Neural cell (in vitro differentiated cells): ENCODE results near the gene C17orf50. TPM values are rescaled to one million over a fixed set of nuclear protein-coding genes. Genes with fewer than 3 reads are reported as not detected.

Experiments
- H2AFZ ChIP-seq: fragments of 200-600, 300-800 bp; sonication (generic), shearing (Covaris generic); 2 replicates; pipeline ENCODE4 v1.6.0; 2014; ENCODE audit warnings: low read depth, mild to moderate bottlenecking, antibody characterized with exemption, low read length, moderate library complexity
- H3F3A ChIP-seq: fragments of 200-600 bp; shearing (Covaris generic); 2 replicates; pipeline ENCODE4 v1.6.1; 2016; ENCODE audit warnings: mild to moderate bottlenecking, moderate library complexity, mixed read lengths, antibody characterized with exemption, low read length; ENCODE audit not compliant: insufficient read depth, poor library complexity, severe bottlenecking
- H3K27ac ChIP-seq: fragments of 200-600, 300-800 bp; sonication (generic), shearing (Covaris generic); 2 replicates; pipeline ENCODE4 v1.5.1; 2014; ENCODE audit warnings: mild to moderate bottlenecking, low read length, moderate library complexity
- H3K27me3 ChIP-seq: fragments of 300-800, 200-600 bp; sonication (generic), shearing (Covaris generic); 2 replicates; pipeline ENCODE4 v1.6.0; 2014; ENCODE audit warnings: mild to moderate bottlenecking, low read depth, low read length, moderate library complexity; ENCODE audit not compliant: insufficient read depth
- H3K36me3 ChIP-seq: fragments of 300-800, 200-600 bp; sonication (generic), shearing (Covaris generic); 2 replicates; pipeline ENCODE4 v1.5.1; 2014; ENCODE audit warnings: mild to moderate bottlenecking, antibody characterized with exemption, low read length, moderate library complexity; ENCODE audit not compliant: insufficient read depth
- H3K4me2 ChIP-seq: fragments of 300-800, 200-600 bp; sonication (generic), shearing (Covaris generic); 2 replicates; pipeline ENCODE4 v1.6.0; 2014; ENCODE audit warnings: mild to moderate bottlenecking, low read length
- H3K4me3 ChIP-seq: fragments of 300-800, 200-600 bp; sonication (generic), shearing (Covaris generic); 2 replicates; pipeline ENCODE4 v1.5.1; 2014; ENCODE audit warnings: mild to moderate bottlenecking, low read length, moderate library complexity
- H3K79me2 ChIP-seq: fragments of 200-600 bp; shearing (Covaris generic); replicated peaks from 2 replicates; pipeline ENCODE4 v1.6.0; 2014; ENCODE audit warnings: mild to moderate bottlenecking, low read length, moderate library complexity; ENCODE audit not compliant: insufficient read depth
- H3K9ac ChIP-seq: fragments of 300-800, 200-600 bp; sonication (generic), shearing (Covaris generic); 2 replicates; pipeline ENCODE4 v1.6.1; 2016; ENCODE audit warnings: mild to moderate bottlenecking, low read length, mixed read lengths
- H3K9me2 ChIP-seq: fragments of 200-600 bp; shearing (Covaris generic); 2 replicates; pipeline ENCODE4 v1.6.1; 2016; ENCODE audit warnings: mild to moderate bottlenecking, low read length, mixed read lengths; ENCODE audit not compliant: insufficient read depth
- H3K9me3 ChIP-seq: fragments of 200-600, 300-800 bp; sonication (generic), shearing (Covaris generic); 2 replicates; pipeline ENCODE4 v1.6.1; 2016; ENCODE audit warnings: mild to moderate bottlenecking, mixed run types, low read length, moderate library complexity, mixed read lengths
- H4K20me1 ChIP-seq: fragments of 200-600 bp; shearing (Covaris generic); 2 replicates; pipeline ENCODE4 v1.6.1; 2016; ENCODE audit warnings: mild to moderate bottlenecking, mixed run types; ENCODE audit not compliant: insufficient read depth
- CTCF ChIP-seq: fragments of 450-650 bp; IDR thresholded peaks from 2 replicates; pipeline ENCODE4 v1.5.1; 2014; ENCODE audit warnings: antibody characterized with exemption, mild to moderate bottlenecking, moderate library complexity; ENCODE audit not compliant: poor library complexity, severe bottlenecking
- EP300 ChIP-seq: fragments of 450-650 bp; conservative IDR thresholded peaks from 2 replicates; pipeline ENCODE4 v1.6.1; 2014; ENCODE audit warnings: antibody characterized with exemption, mild to moderate bottlenecking, moderate library complexity; ENCODE audit not compliant: poor library complexity, severe bottlenecking
- EZH2 ChIP-seq: fragments of 200-600, 300-800 bp; shearing (Covaris generic), sonication (generic); IDR thresholded peaks from 2 replicates; pipeline ENCODE4 v1.6.1; 2014; ENCODE audit warnings: antibody characterized with exemption, low read length, borderline replicate concordance, mild to moderate bottlenecking; ENCODE audit not compliant: insufficient read depth, poor library complexity, severe bottlenecking
- MXI1 ChIP-seq: fragments of 450-650 bp; conservative IDR thresholded peaks from 2 replicates; pipeline ENCODE4 v1.6.1; 2014; ENCODE audit warnings: antibody characterized with exemption, mild to moderate bottlenecking; ENCODE audit not compliant: poor library complexity, severe bottlenecking
- POLR2AphosphoS5 ChIP-seq: IDR thresholded peaks from 2 replicates; pipeline ENCODE4 v1.6.1; 2012
- RAD21 ChIP-seq: fragments of 450-650 bp; conservative IDR thresholded peaks from 2 replicates; pipeline ENCODE4 v1.6.1; 2014; ENCODE audit warnings: antibody characterized with exemption, mild to moderate bottlenecking, moderate library complexity
- SMC3 ChIP-seq: fragments of 450-650 bp; conservative IDR thresholded peaks from 2 replicates; pipeline ENCODE4 v1.6.1; 2014; ENCODE audit warnings: antibody characterized with exemption, mild to moderate bottlenecking, moderate library complexity; ENCODE audit not compliant: poor library complexity
- TAF1 ChIP-seq: IDR thresholded peaks from 2 replicates; pipeline ENCODE4 v1.6.1; 2012; ENCODE audit warnings: low read depth
- polyA plus RNA-seq: library from polyadenylated mRNA; depleted of rRNA; stranded (reverse); fragments of >200 nt; gene quantifications from 2 replicates; pipeline ENCODE4 v1.2.3, GENCODE V29; 2014
- TF ChIP-seq, protein P1 (sequence below): IDR thresholded peaks from 2 replicates; pipeline ENCODE4 v1.6.1; 2012; ENCODE audit warnings: borderline replicate concordance

Gene C17orf50
- polyA plus RNA-seq, 1 donor from 2014 or later = not detected

- no peaks in the 10 kb centered on the region for H3F3A ChIP-seq
- no peaks in the 10 kb centered on the region for H3K79me2 ChIP-seq
- H3K9ac ChIP-seq = no peak overlapping the region
- no peak overlapping the region for H3K4me2 ChIP-seq
- no peaks in the 10 kb centered on the region for H3K36me3 ChIP-seq
- no peaks in the 10 kb centered on the region for H4K20me1 ChIP-seq
- H3K27ac ChIP-seq = no peak overlapping the region
- no peaks in the 10 kb centered on the region for H3K9me2 ChIP-seq
- no peak overlapping the region for H2AFZ ChIP-seq
- H3K9me3 ChIP-seq = no peaks in the 10 kb centered on the region
- TF ChIP-seq MXI1 (no peak), POLR2AphosphoS5 (no peak), CTCF (no peak), EZH2 (no peak), TAF1 (no peak), SMC3 (no peak), RAD21 (no peak), EP300 (no peak)
- TF ChIP-seq, protein P1, sequence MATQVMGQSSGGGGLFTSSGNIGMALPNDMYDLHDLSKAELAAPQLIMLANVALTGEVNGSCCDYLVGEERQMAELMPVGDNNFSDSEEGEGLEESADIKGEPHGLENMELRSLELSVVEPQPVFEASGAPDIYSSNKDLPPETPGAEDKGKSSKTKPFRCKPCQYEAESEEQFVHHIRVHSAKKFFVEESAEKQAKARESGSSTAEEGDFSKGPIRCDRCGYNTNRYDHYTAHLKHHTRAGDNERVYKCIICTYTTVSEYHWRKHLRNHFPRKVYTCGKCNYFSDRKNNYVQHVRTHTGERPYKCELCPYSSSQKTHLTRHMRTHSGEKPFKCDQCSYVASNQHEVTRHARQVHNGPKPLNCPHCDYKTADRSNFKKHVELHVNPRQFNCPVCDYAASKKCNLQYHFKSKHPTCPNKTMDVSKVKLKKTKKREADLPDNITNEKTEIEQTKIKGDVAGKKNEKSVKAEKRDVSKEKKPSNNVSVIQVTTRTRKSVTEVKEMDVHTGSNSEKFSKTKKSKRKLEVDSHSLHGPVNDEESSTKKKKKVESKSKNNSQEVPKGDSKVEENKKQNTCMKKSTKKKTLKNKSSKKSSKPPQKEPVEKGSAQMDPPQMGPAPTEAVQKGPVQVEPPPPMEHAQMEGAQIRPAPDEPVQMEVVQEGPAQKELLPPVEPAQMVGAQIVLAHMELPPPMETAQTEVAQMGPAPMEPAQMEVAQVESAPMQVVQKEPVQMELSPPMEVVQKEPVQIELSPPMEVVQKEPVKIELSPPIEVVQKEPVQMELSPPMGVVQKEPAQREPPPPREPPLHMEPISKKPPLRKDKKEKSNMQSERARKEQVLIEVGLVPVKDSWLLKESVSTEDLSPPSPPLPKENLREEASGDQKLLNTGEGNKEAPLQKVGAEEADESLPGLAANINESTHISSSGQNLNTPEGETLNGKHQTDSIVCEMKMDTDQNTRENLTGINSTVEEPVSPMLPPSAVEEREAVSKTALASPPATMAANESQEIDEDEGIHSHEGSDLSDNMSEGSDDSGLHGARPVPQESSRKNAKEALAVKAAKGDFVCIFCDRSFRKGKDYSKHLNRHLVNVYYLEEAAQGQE = no peak
- no peak overlapping the region for H3K4me3 ChIP-seq
- peaks cover 18% of the 10 kb centered on the region for H3K27me3 ChIP-seq
These were observed 16.9 kb upstream of the C17orf50 start for GRCh38 chr17:35743626-35744328.

DNA sequence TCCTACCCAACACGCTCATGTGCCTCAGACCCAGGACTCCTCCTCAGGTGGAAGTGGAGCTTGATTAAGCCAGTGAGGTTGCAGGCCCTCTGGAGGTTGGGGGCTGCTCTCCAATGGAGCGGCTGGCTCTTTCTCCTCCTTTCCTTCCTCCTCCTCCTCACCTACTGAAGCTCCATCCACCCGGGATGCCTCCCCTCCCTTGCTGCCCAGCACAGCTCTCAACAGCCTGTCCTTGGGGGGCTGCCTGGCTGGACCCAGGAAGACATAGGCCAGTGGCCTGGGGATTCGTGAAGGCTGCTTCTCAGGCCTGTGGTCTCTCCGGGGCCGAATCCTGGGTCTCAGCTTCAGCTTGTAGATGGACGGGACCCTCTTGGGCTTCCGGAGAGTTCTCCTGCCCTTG is 15.9 kb upstream of the C17orf50 start:
- Histone ChIP-seq H3K79me2 (no peaks in the 10 kb centered on the region), H3K9ac (no peak overlapping the region), H3K36me3 (no peaks in the 10 kb centered on the region), H3K9me2 (no peaks in the 10 kb centered on the region), H2AFZ (no peak overlapping the region), H4K20me1 (no peaks in the 10 kb centered on the region), H3K4me2 (no peak overlapping the region), H3F3A (no peaks in the 10 kb centered on the region), H3K4me3 (no peak overlapping the region), H3K27me3 (peaks cover 20% of the 10 kb centered on the region), H3K27ac (no peak overlapping the region), H3K9me3 (no peaks in the 10 kb centered on the region)
- TF ChIP-seq EP300 = no peak
- TF ChIP-seq RAD21 = no peak
- TF ChIP-seq MXI1 = no peak
- TF ChIP-seq, protein P1 = no peak
- TF ChIP-seq CTCF = no peak
- TF ChIP-seq TAF1 = no peak
- no peak for TF ChIP-seq POLR2AphosphoS5
- no peak for TF ChIP-seq EZH2
- no peak for TF ChIP-seq SMC3
